Lung (tissue), 12 donors: ENCODE results near the gene CLEC2L. TPM values are rescaled to one million over a fixed set of nuclear protein-coding genes. Genes with fewer than 3 reads are reported as not detected.

ENCODE experiments used
- ATAC-seq: fragments of 200-7000 bp; cut with Tn5 transposase; one replicate; pipeline ENCODE4 v1.9.1; 2020; ENCODE audit warnings: moderate number of reproducible peaks; ENCODE audit not compliant: insufficient read depth, low FRiP score
- DNase-seq, 3 donors: peaks; one replicate each; pipeline ENCODE4 v3.0.0-alpha.2; 2013 to 2017
- H3K27ac ChIP-seq, 2 donors: one replicate each; pipeline ENCODE4 v1.5.1; 2013; ENCODE audit warnings: mild to moderate bottlenecking in 2 of 2, moderate library complexity in 2 of 2, control low read depth in 1 of 2, inconsistent platforms in 1 of 2, low read depth in 1 of 2, low read length in 1 of 2
- H3K27me3 ChIP-seq, 3 donors: one replicate each; pipeline ENCODE4 v1.5.1; 2013; ENCODE audit warnings: low read length in 2 of 3; ENCODE audit not compliant: control insufficient read depth in 3 of 3, insufficient read depth in 3 of 3
- H3K36me3 ChIP-seq, 4 donors: one replicate each; pipeline ENCODE4 v1.5.1; 2013; ENCODE audit warnings: low read length in 4 of 4, mild to moderate bottlenecking in 1 of 4, moderate library complexity in 1 of 4; ENCODE audit not compliant: control insufficient read depth in 4 of 4, insufficient read depth in 4 of 4
- H3K4me1 ChIP-seq, 5 donors: one replicate each; pipeline ENCODE4 v1.5.1; 2013; ENCODE audit warnings: low read length in 5 of 5, mild to moderate bottlenecking in 2 of 5, moderate library complexity in 1 of 5; ENCODE audit not compliant: control insufficient read depth in 5 of 5, insufficient read depth in 5 of 5
- H3K4me3 ChIP-seq: one replicate; pipeline ENCODE4 v1.5.1; 2013; ENCODE audit warnings: mild to moderate bottlenecking, control low read depth, moderate library complexity
- H3K9ac ChIP-seq, 2 donors: one replicate each; pipeline ENCODE4 v1.5.1; 2013; ENCODE audit warnings: low read length in 2 of 2, control low read depth in 1 of 2; ENCODE audit not compliant: insufficient read depth in 1 of 2
- H3K9me3 ChIP-seq, 4 donors: one replicate each; pipeline ENCODE4 v1.5.1; 2013; ENCODE audit warnings: low read length in 3 of 4, mild to moderate bottlenecking in 1 of 4, moderate library complexity in 1 of 4; ENCODE audit not compliant: control insufficient read depth in 4 of 4, insufficient read depth in 3 of 4
- CTCF ChIP-seq: IDR thresholded peaks from 2 replicates; pipeline ENCODE4 v1.5.1; 2012; ENCODE audit warnings: mild to moderate bottlenecking; ENCODE audit errors: control extremely low read depth, extremely low read depth
- WGBS, 2 donors: extraction: QIAGEN DNeasy Blood & Tissue Kit; methylation state at CpG; one replicate each; pipeline ENCODE4 v1.1.7; 2013; 5-methylcytosine and 5-hydroxymethylcytosine counted together
- polyA plus RNA-seq, 2 donors: library from polyadenylated mRNA; stranded (reverse); fragments of 200-250 nt; gene quantifications; one replicate each; pipeline ENCODE4 v1.2.1, GENCODE V29; 2013
- total RNA-seq, 2 donors: library from RNA; depleted of rRNA in 1 of 2; stranded (reverse); fragments of >200 nt in 1 of 2; gene quantifications; one replicate each; pipeline ENCODE4 v1.2.1, GENCODE V29; 2014 to 2021
- donor health status: control.
- donor health status: control.
- donor health status: Bipolar disorder and iron deficiency.
- donor health status: healthy.
- donor health status: DM: yes; HTN: yes; CAD: no.

The CLEC2L gene
- total and polyA plus RNA-seq, 4 donors = 0.03 TPM; not detected in 3

DNA sequence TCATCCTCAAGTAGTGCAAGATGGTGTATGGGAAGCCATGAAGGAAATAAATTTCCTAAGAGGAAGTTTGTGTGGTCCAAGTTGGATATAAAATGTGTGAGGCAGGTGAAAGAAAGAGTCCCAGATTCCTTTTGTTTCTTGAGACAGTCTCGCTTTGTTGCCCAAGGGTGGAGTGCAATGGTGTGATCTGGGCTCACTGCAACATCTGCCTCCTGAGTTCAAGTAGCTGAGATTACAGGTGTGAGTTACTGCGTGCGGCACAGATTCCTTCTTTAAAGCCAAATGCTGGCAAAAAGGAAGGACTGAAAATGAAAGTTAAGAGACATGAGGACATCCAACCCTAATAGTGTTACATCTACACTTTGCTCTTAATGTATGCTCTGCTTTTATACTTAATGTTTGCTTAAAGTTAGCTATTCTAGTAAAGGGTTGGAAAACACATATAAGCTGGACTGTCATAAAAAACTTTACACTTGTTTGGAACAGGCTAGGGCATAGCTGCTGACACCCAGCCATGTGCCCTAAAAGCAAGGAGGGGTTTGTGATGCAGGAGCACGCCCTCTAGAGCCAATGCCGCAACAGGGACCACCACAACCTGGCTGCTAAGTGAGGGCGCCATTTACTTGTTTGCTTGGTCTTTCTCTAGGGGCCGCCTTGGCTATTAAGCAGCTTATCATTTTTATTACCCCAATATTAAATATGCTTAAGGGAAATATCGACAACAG is 34.5 kb downstream of the CLEC2L start:
- H3K4me1 ChIP-seq = peaks cover 0 to 5% (median 0%) of the 10 kb centered on the region in 5 donors
- ATAC-seq = no peak
- no peak overlapping the region for H3K9ac ChIP-seq
- H3K27ac ChIP-seq = no peak overlapping the region
- no peak for TF ChIP-seq CTCF
- no peak for DNase-seq
- H3K36me3 ChIP-seq = no peaks in the 10 kb centered on the region
- H3K27me3 ChIP-seq = peaks cover 0 to 2% (median 0%) of the 10 kb centered on the region in 3 donors
- no peak overlapping the region for H3K4me3 ChIP-seq
- 80 to 84% methylated on average over 8 of the region's 8 CpGs for WGBS, 2 donors
- peaks cover 0 to 2% (median 0%) of the 10 kb centered on the region in 4 donors for H3K9me3 ChIP-seq

DNA sequence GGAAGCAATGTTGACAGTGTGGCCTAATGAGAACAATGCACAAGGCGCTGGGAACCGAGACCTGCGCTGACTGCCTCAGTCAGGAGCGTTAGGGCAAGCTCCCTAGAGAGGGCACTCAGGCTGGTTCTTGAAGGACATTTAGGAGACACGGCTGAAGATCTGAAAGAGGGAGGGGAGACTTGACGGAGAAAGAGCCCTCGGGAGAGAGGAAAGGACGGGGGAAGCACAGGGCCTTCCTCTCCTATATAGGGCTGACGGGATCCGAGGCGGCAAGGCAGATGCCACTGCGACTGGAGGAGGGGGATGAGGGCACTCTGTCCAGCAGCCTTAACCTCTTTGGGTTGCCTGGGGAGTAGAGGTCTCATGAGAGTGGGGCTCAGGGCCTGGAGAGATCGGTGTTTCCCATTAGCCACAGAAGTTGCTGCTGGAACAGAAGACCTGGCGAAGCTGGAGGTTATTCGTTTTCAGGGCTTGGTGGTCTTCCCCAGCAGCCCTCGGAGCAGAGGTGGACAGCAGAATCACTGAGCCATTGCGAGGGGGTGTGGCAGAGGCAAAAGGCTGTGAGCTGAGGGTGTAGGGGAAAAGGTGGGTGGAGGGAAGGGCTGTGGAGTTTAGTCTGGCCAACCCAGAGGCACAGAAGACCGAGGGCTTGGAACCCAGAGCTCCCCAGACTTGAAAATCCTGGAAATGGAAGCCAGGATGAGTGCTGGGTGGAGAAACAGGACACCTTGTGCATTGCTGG is 36.0 kb downstream of the CLEC2L start:
- Histone ChIP-seq H3K9ac (no peak overlapping the region), H3K27ac (no peak overlapping the region), H3K4me1 (peaks cover 0 to 7% (median 0%) of the 10 kb centered on the region in 5 donors), H3K36me3 (no peaks in the 10 kb centered on the region), H3K4me3 (no peak overlapping the region), H3K27me3 (peaks cover 0 to 2% (median 0%) of the 10 kb centered on the region in 3 donors), H3K9me3 (peaks cover 0 to 2% (median 0%) of the 10 kb centered on the region in 4 donors)
- no peak for ATAC-seq
- WGBS, 2 donors = 79 to 82% methylated on average over 18 of the region's 18 CpGs
- TF ChIP-seq CTCF = no peak
- no peak for DNase-seq

GRCh38 chr7:139560199-139560598 is 36.7 kb downstream of the CLEC2L start:
- ATAC-seq = no peak
- 92 to 94% methylated on average over 2 of the region's 2 CpGs for WGBS, 2 donors
- TF ChIP-seq CTCF = no peak

More at GRCh38 chr7:139560199-139560598, 36.7 kb downstream of the CLEC2L start:
- H3K4me3 ChIP-seq = no peak overlapping the region
- peaks cover 0 to 2% (median 0%) of the 10 kb centered on the region in 3 donors for H3K27me3 ChIP-seq
- peaks cover 0 to 2% (median 0%) of the 10 kb centered on the region in 4 donors for H3K9me3 ChIP-seq
- DNase-seq = no peak
- H3K27ac ChIP-seq = no peak overlapping the region
- peaks cover 0 to 7% (median 0%) of the 10 kb centered on the region in 5 donors for H3K4me1 ChIP-seq
- no peaks in the 10 kb centered on the region for H3K36me3 ChIP-seq
- no peak overlapping the region for H3K9ac ChIP-seq
